Heart left ventricle (tissue), 16 donors: Measurements from ENCODE around the gene CENPA. TPM values are rescaled to one million over a fixed set of nuclear protein-coding genes. Genes with fewer than 3 reads are reported as not detected.

ENCODE experiments used
- ATAC-seq, 4 donors: fragments of 200-7000 bp; cut with Tn5 transposase; one replicate each; pipeline ENCODE4 v1.9.1; 2020 to 2022; ENCODE audit warnings: moderate library complexity in 4 of 4, mild to moderate bottlenecking in 3 of 4, moderate number of reproducible peaks in 1 of 4
- DNase-seq, 5 donors: peaks; one replicate each; pipeline ENCODE4 v3.0.0-alpha.2; 2020
- H3K27ac ChIP-seq, 12 donors: fragments of 200-600 bp; sonication (generic) in 4 of 12; one replicate each; pipeline versions ENCODE4 v1.5.0 to v1.8.0; 2016 to 2022; ENCODE audit warnings: mild to moderate bottlenecking in 2 of 12
- H3K27me3 ChIP-seq, 9 donors: fragments of 200-600 bp; sonication (generic) in 2 of 9; one replicate each; pipeline versions ENCODE4 v1.5.1 to v1.8.0; 2016 to 2022; ENCODE audit warnings: mild to moderate bottlenecking in 3 of 9
- H3K36me3 ChIP-seq, 9 donors: fragments of 200-600 bp; sonication (generic) in 2 of 9; one replicate each; pipeline versions ENCODE4 v1.5.0 to v1.8.0; 2018 to 2022; ENCODE audit warnings: mild to moderate bottlenecking in 2 of 9
- H3K4me1 ChIP-seq, 12 donors: fragments of 200-600 bp; sonication (generic) in 4 of 12; one replicate each; pipeline versions ENCODE4 v1.5.0 to v1.8.0; 2016 to 2022; ENCODE audit warnings: mild to moderate bottlenecking in 3 of 12
- H3K4me3 ChIP-seq, 12 donors: fragments of 200-600 bp; sonication (generic) in 4 of 12; one replicate each; pipeline versions ENCODE4 v1.5.0 to v1.8.0; 2017 to 2022; ENCODE audit warnings: mild to moderate bottlenecking in 9 of 12, moderate library complexity in 4 of 12
- H3K9me3 ChIP-seq, 12 donors: fragments of 200-600 bp; sonication (generic) in 4 of 12; one replicate each; pipeline versions ENCODE4 v1.5.0 to v1.8.0; 2016 to 2022; ENCODE audit warnings: mild to moderate bottlenecking in 1 of 12
- POLR2A ChIP-seq, 2 donors: fragments of 450-650 bp; IDR thresholded peaks; one replicate each; pipeline ENCODE4 v1.6.1; 2017; ENCODE audit warnings: antibody characterized with exemption in 2 of 2, mild to moderate bottlenecking in 2 of 2, moderate library complexity in 2 of 2
- WGBS, 4 donors: extraction: QIAGEN DNeasy Blood & Tissue Kit in 2 of 4; methylation state at CpG; one replicate each; pipeline versions ENCODE4 v1.1.5 to v1.1.7; 2013 to 2018; 5-methylcytosine and 5-hydroxymethylcytosine counted together
- intact Hi-C, 10 donors: fragments of 100-400 bp; cut with DNase I; formaldehyde crosslinking; loops; one replicate each; pipeline versions ENCODE4 v1.11.1 to v1.14.2; 2022
- long read RNA-seq, 3 donors: library from polyadenylated mRNA; unstranded; transcript quantifications; one replicate each; pipeline ENCODE4 v2.0.0, GENCODE V29; 2020 to 2021
- polyA plus RNA-seq, 2 donors: library from polyadenylated mRNA; stranded (reverse); fragments of 200-250 nt; gene quantifications; one replicate each; pipeline ENCODE4 v1.2.3, GENCODE V29; 2013
- total RNA-seq, 9 donors: library from RNA; depleted of rRNA in 2 of 9; stranded (reverse); fragments of >200 nt in 2 of 9; fragmentation: NEBNext Ultra II Directional in 3 of 9; extraction: Animal tissue kit (Norgen Biotek cat#: 25700) in 3 of 9; gene quantifications; one replicate each; pipeline versions ENCODE4 v1.1.0 to v1.2.4, GENCODE V29; 2016 to 2023
- TF ChIP-seq, protein P1 (sequence below), 12 donors: fragments of 200-600 bp; sonication (generic) in 4 of 12; IDR thresholded peaks; one replicate each; pipeline versions ENCODE4 v1.5.0 to v1.8.0; 2018 to 2022; ENCODE audit warnings: antibody characterized with exemption in 12 of 12, mild to moderate bottlenecking in 5 of 12
- donor health status: ischemic (EF 13 %, LVEDD 7.1; RV severe dilation, severe dysfunction).
- donor health status: healthy with polysubstance abuse.
- donor health status: DM: no; HTN: yes; CAD: no.
- donor health status: DM: no; HTN: no; CAD: no.
- donor health status: ischemic (EF 25% LVEDD 6.9; RV normal size, moderate dysfunction).
- donor health status: ischemic (EF 25% LVEDD 5.7; RV mildly dilated, moderate dysfunction).
- donor health status: healthy.
- donor health status: DM: yes; HTN: yes; CAD: no.
- donor health status: ischemic (EF 35%, LVEDD 5.7; RV mildly dilated, moderate dysfunction).
- donor health status: nonischemic (EF 11% LVEDD 7.7; RV severe dilation, severe dysfunction).
- donor health status: DM: yes; HTN: yes; CAD: no.
- donor health status: PGD.
- donor health status: ischemic (EF 29% LVEDD 5.4; RV normal size, mild dysfunction).
- donor health status: nonischemic (EF 23%, LVEDD 6.1; RV moderate dilation, normal function).

CENPA gene
- total RNA-seq = 10 to 100 TPM in 2 of 9 donors, 1 to 10 TPM in 5, under 1 TPM in 1, not detected in 1; 0.35 to 26.8 (median 4.4) TPM
- polyA plus RNA-seq = 1 to 10 TPM in 1 of 2 donors, under 1 TPM in 1; 0.25 to 2.1 TPM
- long read RNA-seq, donor 1, partial matches to known transcripts = 0 of 1 reads
- long read RNA-seq, donor 1, other reads (novel, unspliced or antisense) = 1 of 1 reads
- long read RNA-seq, donor 2, partial matches to known transcripts = 2 of 25 reads
- long read RNA-seq, donor 2, other reads (novel, unspliced or antisense) = 23 of 25 reads
- long read RNA-seq, donor 3, partial matches to known transcripts = 0 of 1 reads
- long read RNA-seq, donor 3, other reads (novel, unspliced or antisense) = 1 of 1 reads

DNA sequence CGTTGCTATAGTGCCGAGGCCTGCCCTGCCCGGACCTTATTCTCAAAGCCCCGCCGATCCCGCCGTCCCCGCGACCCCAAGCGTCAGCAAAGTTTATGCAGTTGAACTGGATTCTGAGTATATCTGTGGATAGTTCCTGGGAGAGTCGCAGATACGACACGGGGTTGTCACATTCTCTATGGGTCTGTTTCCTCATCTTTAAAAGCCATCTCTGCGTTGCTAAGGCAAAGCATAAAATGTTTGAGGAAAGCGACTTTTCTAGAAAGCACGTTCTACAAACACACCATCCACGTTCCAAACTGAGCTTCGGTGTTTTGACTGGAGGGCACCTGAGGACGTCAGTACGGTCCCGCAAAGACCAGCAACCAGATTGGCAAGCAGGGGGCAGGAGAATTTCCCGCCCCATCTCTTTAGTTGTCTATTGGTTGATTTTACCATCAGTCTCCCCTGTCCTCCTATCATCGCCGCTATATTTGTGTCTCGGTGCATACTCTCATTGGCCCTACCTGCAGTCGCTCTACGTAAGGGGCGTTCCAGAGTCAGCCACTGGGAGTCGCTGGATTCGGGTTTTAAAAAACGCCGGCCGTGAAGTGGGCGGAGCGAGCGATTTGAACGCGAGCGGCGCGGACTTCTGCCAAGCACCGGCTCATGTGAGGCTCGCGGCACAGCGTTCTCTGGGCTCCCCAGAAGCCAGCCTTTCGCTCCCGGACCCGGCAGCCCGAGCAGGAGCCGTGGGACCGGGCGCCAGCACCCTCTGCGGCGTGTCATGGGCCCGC is at the start of gene CENPA:
CENPA (plus strand) TSS at position 626 of the 776 bp plus-strand sequence; CDS start at position 767, 141 bp downstream.
- H3K27ac ChIP-seq = peak within 1 kb of the TSS in 5 of 12 donors; percentile 8 to 60 (median 46)
- 1 to 2% (median 1%) methylated on average over 33 to 55 of the region's 55 CpGs for WGBS, 4 donors

DNA sequence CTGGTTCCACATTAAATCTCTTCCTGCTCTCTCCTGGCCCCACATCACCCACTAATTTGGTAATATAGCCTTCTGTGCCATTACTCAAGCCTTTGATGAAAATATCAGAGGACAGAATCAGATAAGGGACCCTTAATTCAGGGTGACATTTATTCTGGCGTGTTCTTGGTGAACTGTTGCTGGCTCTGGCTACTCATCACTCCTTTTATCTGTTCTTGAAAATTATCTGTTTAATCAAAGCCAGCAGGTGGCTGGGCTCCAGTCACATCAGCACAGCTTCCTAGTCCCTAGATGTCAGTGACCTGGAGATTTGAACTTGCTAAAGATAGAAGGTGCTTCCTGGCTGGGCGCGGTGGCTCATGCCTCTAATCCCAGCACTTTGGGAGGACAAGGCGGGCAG is 48.6 kb upstream of the CENPA start:
- Histone ChIP-seq H3K36me3 (no peaks in the 10 kb centered on the region), H3K27ac (no peak overlapping the region), H3K27me3 (no peaks in the 10 kb centered on the region), H3K9me3 (no peaks in the 10 kb centered on the region), H3K4me1 (peaks cover 0 to 16% (median 4%) of the 10 kb centered on the region in 12 donors), H3K4me3 (no peak overlapping the region)
- TF ChIP-seq, protein P1, sequence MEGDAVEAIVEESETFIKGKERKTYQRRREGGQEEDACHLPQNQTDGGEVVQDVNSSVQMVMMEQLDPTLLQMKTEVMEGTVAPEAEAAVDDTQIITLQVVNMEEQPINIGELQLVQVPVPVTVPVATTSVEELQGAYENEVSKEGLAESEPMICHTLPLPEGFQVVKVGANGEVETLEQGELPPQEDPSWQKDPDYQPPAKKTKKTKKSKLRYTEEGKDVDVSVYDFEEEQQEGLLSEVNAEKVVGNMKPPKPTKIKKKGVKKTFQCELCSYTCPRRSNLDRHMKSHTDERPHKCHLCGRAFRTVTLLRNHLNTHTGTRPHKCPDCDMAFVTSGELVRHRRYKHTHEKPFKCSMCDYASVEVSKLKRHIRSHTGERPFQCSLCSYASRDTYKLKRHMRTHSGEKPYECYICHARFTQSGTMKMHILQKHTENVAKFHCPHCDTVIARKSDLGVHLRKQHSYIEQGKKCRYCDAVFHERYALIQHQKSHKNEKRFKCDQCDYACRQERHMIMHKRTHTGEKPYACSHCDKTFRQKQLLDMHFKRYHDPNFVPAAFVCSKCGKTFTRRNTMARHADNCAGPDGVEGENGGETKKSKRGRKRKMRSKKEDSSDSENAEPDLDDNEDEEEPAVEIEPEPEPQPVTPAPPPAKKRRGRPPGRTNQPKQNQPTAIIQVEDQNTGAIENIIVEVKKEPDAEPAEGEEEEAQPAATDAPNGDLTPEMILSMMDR (IDR thresholded peaks at IDR 0.05) = no peak
- no peak for TF ChIP-seq POLR2A (IDR thresholded peaks at IDR 0.05)
- 68 to 81% (median 78%) methylated on average over 4 of the region's 4 CpGs for WGBS, 4 donors
- intact Hi-C loops = loop anchor here in 1 of 10 donors (5.0 kb wide), 1 partner anchor 45 kb away; the partner anchor contains the start of gene KCNK3
- DNase-seq (no peak), ATAC-seq (no peak)

More for the DNA sequence above, at the start of gene CENPA:
- TF ChIP-seq POLR2A (IDR thresholded peaks at IDR 0.05) = peak in 1 of 2 donors; percentile 52
- TF ChIP-seq, protein P1 (IDR thresholded peaks at IDR 0.05) = peak in 11 of 12 donors; percentile 17 to 70 (median 43)
- Histone ChIP-seq H3K36me3 (peaks cover 0 to 13% (median 7%) of the 10 kb centered on the region in 9 donors), H3K27me3 (no peaks in the 10 kb centered on the region), H3K4me1 (peaks cover 0 to 25% (median 7%) of the 10 kb centered on the region in 12 donors), H3K9me3 (peaks cover 0 to 1% (median 0%) of the 10 kb centered on the region in 12 donors), H3K4me3 (peak within 1 kb of the TSS; percentile 53 to 86 (median 70))
- DNase-seq (peak; percentile 95 to 98 (median 97)), ATAC-seq (peak; percentile 98 to 100 (median 100))
- intact Hi-C loops = loop anchor here in 1 of 10 donors (1.0 kb wide), 1 partner anchor 13 kb away; no protein-coding TSS in a partner anchor

DNA sequence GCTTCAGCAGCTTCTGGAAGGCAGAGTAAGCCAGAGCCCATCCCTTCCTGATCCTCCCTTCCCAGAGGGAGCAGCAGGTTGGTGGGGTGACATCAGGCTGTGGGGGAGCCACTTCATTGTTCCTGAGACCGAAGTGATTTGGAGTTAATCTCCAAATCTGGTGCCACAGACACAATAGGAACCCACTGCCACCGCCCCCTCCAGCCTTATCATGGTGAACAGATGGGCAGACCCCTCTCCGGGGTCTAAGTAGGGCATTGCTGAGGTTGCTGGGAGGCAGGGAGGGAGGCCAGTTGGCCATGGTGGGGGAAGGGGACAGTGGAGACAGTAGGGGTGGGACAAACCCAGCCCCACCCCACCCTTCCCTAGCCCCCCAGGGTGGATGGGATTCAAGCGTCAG is 47.4 kb upstream of the CENPA start:
- intact Hi-C loops = loop anchor here in 1 of 10 donors (5.0 kb wide), 1 partner anchor 46 kb away; the partner anchor contains the start of gene KCNK3
- no peaks in the 10 kb centered on the region for H3K27me3 ChIP-seq
- WGBS, 4 donors = 68 to 81% (median 76%) methylated on average over 4 of the region's 4 CpGs
- DNase-seq = no peak
- no peaks in the 10 kb centered on the region for H3K36me3 ChIP-seq
- ATAC-seq = no peak
- peaks cover 0 to 16% (median 4%) of the 10 kb centered on the region in 12 donors for H3K4me1 ChIP-seq
- TF ChIP-seq, protein P1 (IDR thresholded peaks at IDR 0.05) = no peak
- TF ChIP-seq POLR2A (IDR thresholded peaks at IDR 0.05) = no peak
- no peak overlapping the region for H3K27ac ChIP-seq
- H3K4me3 ChIP-seq = no peak overlapping the region
- no peaks in the 10 kb centered on the region for H3K9me3 ChIP-seq
